IMR-90 (cell line): ENCODE measurements around the gene NBEA. TPM values are rescaled to one million over a fixed set of nuclear protein-coding genes. Genes with fewer than 3 reads are reported as not detected.

Source experiments
- ATAC-seq: fragments of 200-7000 bp; cut with Tn5 transposase; 2 replicates; pipeline ENCODE4 v1.9.1; 2020; ENCODE audit warnings: low read depth, mild to moderate bottlenecking, moderate library complexity
- BruUV-seq: library from RNA; stranded (reverse); fragments of 400-500 nt; replicated peaks from 2 replicates; lab custom pipeline; 2021; lab: Mats Ljungman, UMichigan
- CTCF ChIA-PET: fragments of 300-600 bp; formaldehyde crosslinking; extraction: SDS; loops from one replicate; lab custom pipeline; 2021; ENCODE audit warnings: antibody characterized with exemption; lab: Yijun Ruan, JAX
- POLR2A ChIA-PET: fragments of 300-600 bp; sonication (Branson Sonifier 250); formaldehyde crosslinking; loops from one replicate; lab custom pipeline; 2022; ENCODE audit warnings: antibody characterized with exemption; ENCODE audit not compliant: unreplicated experiment; lab: Charles Lee
- DNase-seq: peaks from one replicate; pipeline ENCODE4 v3.0.0; 2013
- H2AFZ ChIP-seq: replicated peaks from 2 replicates; pipeline ENCODE3; 2013; ENCODE audit warnings: low read length, mild to moderate bottlenecking; ENCODE audit not compliant: poor library complexity
- H2AK5ac ChIP-seq: 2 replicates; pipeline ENCODE4 v1.6.1; 2013; ENCODE audit warnings: low read depth, low read length, inconsistent platforms
- H2AK9ac ChIP-seq: replicated peaks from 2 replicates; pipeline ENCODE3; 2013; ENCODE audit warnings: mild to moderate bottlenecking, low read depth, low read length, moderate library complexity; ENCODE audit not compliant: poor library complexity
- H2BK120ac ChIP-seq: 2 replicates; pipeline ENCODE4 v1.6.1; 2013; ENCODE audit warnings: low read depth, low read length, inconsistent platforms
- H2BK15ac ChIP-seq: 3 replicates; pipeline ENCODE4 v1.6.1; 2013; ENCODE audit warnings: low read depth, low read length, inconsistent platforms
- H2BK20ac ChIP-seq: 2 replicates; pipeline ENCODE4 v1.6.1; 2013; ENCODE audit warnings: low read depth, mild to moderate bottlenecking, inconsistent platforms, low read length, moderate library complexity
- H2BK5ac ChIP-seq: 2 replicates; pipeline ENCODE4 v1.6.1; 2013; ENCODE audit warnings: mild to moderate bottlenecking, low read depth, low read length, inconsistent platforms; ENCODE audit not compliant: poor library complexity, severe bottlenecking
- H3K14ac ChIP-seq: replicated peaks from 2 replicates; pipeline ENCODE4 v1.6.1; 2013; ENCODE audit warnings: low read depth, low read length, inconsistent platforms
- H3K18ac ChIP-seq: 2 replicates; pipeline ENCODE4 v1.6.1; 2013; ENCODE audit warnings: low read depth, low read length, control low read depth
- H3K23ac ChIP-seq: 2 replicates; pipeline ENCODE4 v1.6.1; 2013; ENCODE audit warnings: low read depth, low read length, inconsistent platforms
- H3K27ac ChIP-seq: 2 replicates; pipeline ENCODE4 v1.5.1; 2013; ENCODE audit warnings: mild to moderate bottlenecking, control low read depth, low read length; ENCODE audit not compliant: insufficient read depth
- H3K27me3 ChIP-seq: 2 replicates; pipeline ENCODE4 v1.6.1; 2013; ENCODE audit warnings: low read length; ENCODE audit not compliant: control insufficient read depth, insufficient read depth
- H3K36me3 ChIP-seq: 2 replicates; pipeline ENCODE4 v1.6.1; 2013; ENCODE audit warnings: low read length, mixed read lengths; ENCODE audit not compliant: control insufficient read depth, insufficient read depth
- H3K4ac ChIP-seq: 2 replicates; pipeline ENCODE4 v1.6.1; 2013; ENCODE audit warnings: low read depth, low read length, inconsistent platforms
- H3K4me1 ChIP-seq: 2 replicates; pipeline ENCODE4 v1.6.1; 2013; ENCODE audit warnings: low read length, mixed read lengths; ENCODE audit not compliant: control insufficient read depth, insufficient read depth
- H3K4me2 ChIP-seq: 2 replicates; pipeline ENCODE4 v1.6.1; 2013; ENCODE audit warnings: low read depth, mild to moderate bottlenecking, control low read depth, low read length, moderate library complexity
- H3K4me3 ChIP-seq: 2 replicates; pipeline ENCODE4 v1.5.1; 2013; ENCODE audit warnings: low read depth, mild to moderate bottlenecking, control low read depth, low read length, moderate library complexity; ENCODE audit not compliant: insufficient read depth
- H3K56ac ChIP-seq: 2 replicates; pipeline ENCODE4 v1.6.1; 2013; ENCODE audit warnings: low read length, inconsistent platforms; ENCODE audit not compliant: insufficient read depth; ENCODE audit errors: extremely low read depth
- H3K79me1 ChIP-seq, 2 experiments: 2 replicates each; pipeline ENCODE4 v1.6.1; 2013; ENCODE audit warnings: low read length in 2 of 2, inconsistent platforms in 1 of 2, low read depth in 1 of 2
- H3K9ac ChIP-seq: 2 replicates; pipeline ENCODE4 v1.6.1; 2013; ENCODE audit warnings: low read depth, low read length, control low read depth
- H3K9me1 ChIP-seq: 2 replicates; pipeline ENCODE4 v1.6.1; 2013; ENCODE audit warnings: low read length, inconsistent platforms; ENCODE audit not compliant: insufficient read depth
- H3K9me3 ChIP-seq: 2 replicates; pipeline ENCODE4 v1.6.1; 2013; ENCODE audit warnings: low read length; ENCODE audit not compliant: control insufficient read depth, insufficient read depth
- H4K20me1 ChIP-seq: 2 replicates; pipeline ENCODE4 v1.6.1; 2013; ENCODE audit warnings: low read length, inconsistent platforms; ENCODE audit not compliant: insufficient read depth
- H4K5ac ChIP-seq: 2 replicates; pipeline ENCODE4 v1.6.1; 2013; ENCODE audit warnings: mild to moderate bottlenecking, low read depth, low read length, control low read depth
- H4K8ac ChIP-seq, 2 experiments: 2 replicates each; pipeline ENCODE4 v1.6.1; 2013; ENCODE audit warnings: low read depth in 2 of 2, low read length in 2 of 2, control low read depth in 1 of 2, inconsistent platforms in 1 of 2
- H4K91ac ChIP-seq: 2 replicates; pipeline ENCODE4 v1.6.1; 2013; ENCODE audit warnings: low read depth, low read length, inconsistent platforms; ENCODE audit not compliant: insufficient read depth
- CHD1 ChIP-seq: IDR thresholded peaks from 2 replicates; pipeline ENCODE4 v1.6.1; 2012; ENCODE audit warnings: low read depth, low read length, improper control_type of control experiment
- FOS ChIP-seq: fragments of 150-350 bp; IDR thresholded peaks from 2 replicates; pipeline ENCODE4 v1.6.1; 2016; ENCODE audit warnings: low read depth, low read length
- MAZ ChIP-seq: IDR thresholded peaks from 2 replicates; pipeline ENCODE4 v1.6.1; 2012; ENCODE audit warnings: low read depth, mild to moderate bottlenecking, low read length, improper control_type of control experiment, moderate library complexity, borderline replicate concordance
- NFE2L2 ChIP-seq: fragments of 150-350 bp; IDR thresholded peaks from 2 replicates; pipeline ENCODE4 v1.6.1; 2016; ENCODE audit warnings: low read depth, mild to moderate bottlenecking, low read length
- SMC3 ChIP-seq: fragments of 150-350 bp; IDR thresholded peaks from 2 replicates; pipeline ENCODE4 v1.6.1; 2016; ENCODE audit warnings: low read depth, mild to moderate bottlenecking, antibody characterized with exemption, low read length, moderate library complexity
- WGBS, 2 experiments: methylation state at CpG; one replicate each; pipeline versions ENCODE4 v1.1.5 to v1.1.7; 2013; ENCODE audit warnings: missing lambda C conversion rate in 2 of 2; ENCODE audit not compliant: insufficient read length in 1 of 2; ENCODE audit errors: extremely low coverage in 2 of 2; 5-methylcytosine and 5-hydroxymethylcytosine counted together
- dilution Hi-C: fragments of 300-500 bp; cut with HindIII; formaldehyde crosslinking; loops from one replicate; pipeline ENCODE4 v1.14.3; 2018; ENCODE audit warnings: low sequenced_read_pairs; ENCODE audit not compliant: unreplicated experiment
- in situ Hi-C: fragments of 300-500 bp; cut with MboI; formaldehyde crosslinking; loops from 3 replicates; pipeline ENCODE4 v1.14.3; 2019; ENCODE audit warnings: low sequenced_read_pairs, inconsistent platforms, mixed read lengths
- intact Hi-C: fragments of 100-400 bp; cut with micrococcal nuclease; formaldehyde crosslinking; loops from 2 replicates; pipeline ENCODE4 v1.10.0; 2022
- polyA plus RNA-seq, 3 experiments: library from polyadenylated mRNA; depleted of rRNA; stranded (reverse); fragments of >200 nt; gene quantifications; 2 replicates each; pipeline ENCODE4 v1.2.3, GENCODE V29; 2012; ENCODE audit warnings: low replicate concordance in 1 of 3
- total RNA-seq: library from RNA; depleted of rRNA; stranded (reverse); fragments of >200 nt; gene quantifications from 2 replicates; pipeline ENCODE4 v1.2.3, GENCODE V29; 2012

NBEA gene
- total and polyA plus RNA-seq, 2 of the 4 experiments (the other 2 are of a cell fraction): 0.82 to 2.2 TPM

GRCh38 chr13:35648201-35648600 is 706.1 kb downstream of the NBEA start:
- ChIA-PET POLR2A (interaction anchor here (0.6 kb wide), 1 partner anchor 37 kb away, joined by 9 read pairs; no protein-coding TSS in a partner anchor), CTCF (interaction anchor here (0.6 to 1.5 kb wide), 2 partner anchors 11 to 715 kb away, joined by 3 to 4 read pairs; no protein-coding TSS in a partner anchor)
- H3K9me1 ChIP-seq: no peaks in the 10 kb centered on the region
- in situ Hi-C loops: no loop called here
- TF ChIP-seq CHD1 (no peak), SMC3 (no peak), NFE2L2 (no peak), MAZ (no peak), FOS (no peak)
- peaks cover 2% of the 10 kb centered on the region; the same call in 1 of the 2 replicates for H3K4me1 ChIP-seq
- no peak overlapping the region for H4K5ac ChIP-seq
- H3K56ac ChIP-seq: no peak overlapping the region
- H2BK120ac ChIP-seq: no peak overlapping the region
- H3K4me2 ChIP-seq: peak overlapping the region; percentile 41; the same call in 1 of the 2 replicates
- BruUV-seq: no TSS peak
- H3K27ac ChIP-seq: peak overlapping the region; percentile 21; the same call in 1 of the 2 replicates
- no peak overlapping the region for H2BK15ac ChIP-seq
- intact Hi-C loops: no loop called here
- H3K14ac ChIP-seq: no peak overlapping the region
- H3K79me1 ChIP-seq: no peaks in the 10 kb centered on the region
- no peak overlapping the region for H2AFZ ChIP-seq
- WGBS, 2 experiments: no CpG with 5 or more reads among the region's 4 CpGs
- no peak overlapping the region for H3K23ac ChIP-seq
- dilution Hi-C loops: no loop called here
- H2BK5ac ChIP-seq: no peak overlapping the region
- H4K20me1 ChIP-seq: no peaks in the 10 kb centered on the region
- ATAC-seq: peak; percentile 89
- no peak overlapping the region for H4K8ac ChIP-seq
- peak; percentile 42 for DNase-seq
- H3K9me3 ChIP-seq: no peaks in the 10 kb centered on the region
- H4K91ac ChIP-seq: no peak overlapping the region
- no peak overlapping the region for H3K18ac ChIP-seq
- no peak overlapping the region for H2BK20ac ChIP-seq
- H3K36me3 ChIP-seq: no peaks in the 10 kb centered on the region
- H3K27me3 ChIP-seq: no peaks in the 10 kb centered on the region
- no peak overlapping the region for H3K9ac ChIP-seq
- no peak overlapping the region for H2AK5ac ChIP-seq
- H3K4ac ChIP-seq: no peak overlapping the region
- no peak overlapping the region for H2AK9ac ChIP-seq
- H3K4me3 ChIP-seq: no peak overlapping the region
